Measurements from ENCODE around the gene KCTD19.

The KCTD19 gene

GRCh38 chr16:67350324-67350723, 23.8 kb upstream of the KCTD19 start:
- Histone ChIP-seq H3K27ac (ENCODE audit: low read depth, low read length) (no peak overlapping the region), H3K9ac (ENCODE audit: low read depth in 1 of 2, low read length in 2 of 2) (no peak overlapping the region), H3K9me3 (ENCODE audit: control insufficient read depth in 1 of 2, low read length in 2 of 2) (no peaks in the 10 kb centered on the region), H3K4me1 (ENCODE audit: control insufficient read depth in 1 of 2, insufficient read depth in 2 of 2, low read length in 2 of 2) (no peaks in the 10 kb centered on the region), H3K27me3 (ENCODE audit: control insufficient read depth in 1 of 2, insufficient read depth in 2 of 2, low read length in 2 of 2) (no peaks in the 10 kb centered on the region), H3K4me3 (ENCODE audit: low read depth in 1 of 2, low read length in 2 of 2) (no peak overlapping the region), H3K36me3 (ENCODE audit: control insufficient read depth in 1 of 2, insufficient read depth in 2 of 2, low read length in 2 of 2) (no peaks in the 10 kb centered on the region)

GRCh38 chr16:67349172-67349571, 22.6 kb upstream of the KCTD19 start:
- Histone ChIP-seq H3K9ac (ENCODE audit: low read depth in 1 of 2, low read length in 2 of 2) (no peak overlapping the region), H3K27ac (ENCODE audit: low read depth, low read length) (no peak overlapping the region), H3K9me3 (ENCODE audit: control insufficient read depth in 1 of 2, low read length in 2 of 2) (no peaks in the 10 kb centered on the region), H3K27me3 (ENCODE audit: control insufficient read depth in 1 of 2, insufficient read depth in 2 of 2, low read length in 2 of 2) (no peaks in the 10 kb centered on the region), H3K4me3 (ENCODE audit: low read depth in 1 of 2, low read length in 2 of 2) (no peak overlapping the region), H3K4me1 (ENCODE audit: control insufficient read depth in 1 of 2, insufficient read depth in 2 of 2, low read length in 2 of 2) (no peaks in the 10 kb centered on the region), H3K36me3 (ENCODE audit: control insufficient read depth in 1 of 2, insufficient read depth in 2 of 2, low read length in 2 of 2) (no peaks in the 10 kb centered on the region)

- H3K4me1 ChIP-seq (ENCODE audit: control insufficient read depth in 1 of 2, insufficient read depth in 2 of 2, low read length in 2 of 2) = no peaks in the 10 kb centered on the region
Measured at GRCh38 chr16:67346341-67346740, 19.8 kb upstream of the KCTD19 start.

GRCh38 chr16:67345401-67345800, 18.9 kb upstream of the KCTD19 start:
- no peaks in the 10 kb centered on the region for H3K36me3 ChIP-seq (ENCODE audit: control insufficient read depth in 1 of 2, insufficient read depth in 2 of 2, low read length in 2 of 2)
- H3K9me3 ChIP-seq (ENCODE audit: control insufficient read depth in 1 of 2, low read length in 2 of 2) = no peaks in the 10 kb centered on the region
- H3K4me1 ChIP-seq (ENCODE audit: control insufficient read depth in 1 of 2, insufficient read depth in 2 of 2, low read length in 2 of 2) = no peaks in the 10 kb centered on the region
- H3K4me3 ChIP-seq (ENCODE audit: low read depth in 1 of 2, low read length in 2 of 2) = no peak overlapping the region
- H3K27me3 ChIP-seq (ENCODE audit: control insufficient read depth in 1 of 2, insufficient read depth in 2 of 2, low read length in 2 of 2) = no peaks in the 10 kb centered on the region
- H3K9ac ChIP-seq (ENCODE audit: low read depth in 1 of 2, low read length in 2 of 2) = no peak overlapping the region
- no peak overlapping the region for H3K27ac ChIP-seq (ENCODE audit: low read depth, low read length)

More at GRCh38 chr16:67346341-67346740, 19.8 kb upstream of the KCTD19 start:
- no peak overlapping the region for H3K9ac ChIP-seq (ENCODE audit: low read depth in 1 of 2, low read length in 2 of 2)
- H3K36me3 ChIP-seq (ENCODE audit: control insufficient read depth in 1 of 2, insufficient read depth in 2 of 2, low read length in 2 of 2) = no peaks in the 10 kb centered on the region
- no peaks in the 10 kb centered on the region for H3K9me3 ChIP-seq (ENCODE audit: control insufficient read depth in 1 of 2, low read length in 2 of 2)
- no peak overlapping the region for H3K4me3 ChIP-seq (ENCODE audit: low read depth in 1 of 2, low read length in 2 of 2)
- H3K27me3 ChIP-seq (ENCODE audit: control insufficient read depth in 1 of 2, insufficient read depth in 2 of 2, low read length in 2 of 2) = no peaks in the 10 kb centered on the region
- no peak overlapping the region for H3K27ac ChIP-seq (ENCODE audit: low read depth, low read length)

- Histone ChIP-seq H3K9me3 (ENCODE audit: control insufficient read depth in 1 of 2, low read length in 2 of 2) (no peaks in the 10 kb centered on the region), H3K9ac (ENCODE audit: low read depth in 1 of 2, low read length in 2 of 2) (no peak overlapping the region), H3K36me3 (ENCODE audit: control insufficient read depth in 1 of 2, insufficient read depth in 2 of 2, low read length in 2 of 2) (no peaks in the 10 kb centered on the region)
Measured at GRCh38 chr16:67342616-67343015, 16.1 kb upstream of the KCTD19 start.

GRCh38 chr16:67341250-67341649, 14.7 kb upstream of the KCTD19 start:
- no peaks in the 10 kb centered on the region for H3K4me1 ChIP-seq (ENCODE audit: control insufficient read depth in 1 of 2, insufficient read depth in 2 of 2, low read length in 2 of 2)
- no peak overlapping the region for H3K9ac ChIP-seq (ENCODE audit: low read depth in 1 of 2, low read length in 2 of 2)
- no peak overlapping the region for H3K27ac ChIP-seq (ENCODE audit: low read depth, low read length)
- H3K9me3 ChIP-seq (ENCODE audit: control insufficient read depth in 1 of 2, low read length in 2 of 2) = no peaks in the 10 kb centered on the region
- no peak overlapping the region for H3K4me3 ChIP-seq (ENCODE audit: low read depth in 1 of 2, low read length in 2 of 2)
- no peaks in the 10 kb centered on the region for H3K36me3 ChIP-seq (ENCODE audit: control insufficient read depth in 1 of 2, insufficient read depth in 2 of 2, low read length in 2 of 2)
- H3K27me3 ChIP-seq (ENCODE audit: control insufficient read depth in 1 of 2, insufficient read depth in 2 of 2, low read length in 2 of 2) = no peaks in the 10 kb centered on the region

More at GRCh38 chr16:67342616-67343015, 16.1 kb upstream of the KCTD19 start:
- H3K4me3 ChIP-seq (ENCODE audit: low read depth in 1 of 2, low read length in 2 of 2) = no peak overlapping the region
- H3K27me3 ChIP-seq (ENCODE audit: control insufficient read depth in 1 of 2, insufficient read depth in 2 of 2, low read length in 2 of 2) = no peaks in the 10 kb centered on the region
- H3K4me1 ChIP-seq (ENCODE audit: control insufficient read depth in 1 of 2, insufficient read depth in 2 of 2, low read length in 2 of 2) = no peaks in the 10 kb centered on the region
- no peak overlapping the region for H3K27ac ChIP-seq (ENCODE audit: low read depth, low read length)

- Histone ChIP-seq H3K36me3 (ENCODE audit: control insufficient read depth in 1 of 2, insufficient read depth in 2 of 2, low read length in 2 of 2) (no peaks in the 10 kb centered on the region), H3K9ac (ENCODE audit: low read depth in 1 of 2, low read length in 2 of 2) (no peak overlapping the region), H3K27me3 (ENCODE audit: control insufficient read depth in 1 of 2, insufficient read depth in 2 of 2, low read length in 2 of 2) (no peaks in the 10 kb centered on the region), H3K4me1 (ENCODE audit: control insufficient read depth in 1 of 2, insufficient read depth in 2 of 2, low read length in 2 of 2) (no peaks in the 10 kb centered on the region), H3K4me3 (ENCODE audit: low read depth in 1 of 2, low read length in 2 of 2) (no peak overlapping the region), H3K9me3 (ENCODE audit: control insufficient read depth in 1 of 2, low read length in 2 of 2) (no peaks in the 10 kb centered on the region), H3K27ac (ENCODE audit: low read depth, low read length) (no peak overlapping the region)
Measured at GRCh38 chr16:67339453-67339852, 12.9 kb upstream of the KCTD19 start.

- no peak overlapping the region for H3K4me3 ChIP-seq (ENCODE audit: low read depth in 1 of 2, low read length in 2 of 2)
- H3K4me1 ChIP-seq (ENCODE audit: control insufficient read depth in 1 of 2, insufficient read depth in 2 of 2, low read length in 2 of 2) = no peaks in the 10 kb centered on the region
- H3K9ac ChIP-seq (ENCODE audit: low read depth in 1 of 2, low read length in 2 of 2) = no peak overlapping the region
- no peaks in the 10 kb centered on the region for H3K36me3 ChIP-seq (ENCODE audit: control insufficient read depth in 1 of 2, insufficient read depth in 2 of 2, low read length in 2 of 2)
- no peaks in the 10 kb centered on the region for H3K9me3 ChIP-seq (ENCODE audit: control insufficient read depth in 1 of 2, low read length in 2 of 2)
- H3K27ac ChIP-seq (ENCODE audit: low read depth, low read length) = no peak overlapping the region
- no peaks in the 10 kb centered on the region for H3K27me3 ChIP-seq (ENCODE audit: control insufficient read depth in 1 of 2, insufficient read depth in 2 of 2, low read length in 2 of 2)
Measured at GRCh38 chr16:67336648-67337047, 10.1 kb upstream of the KCTD19 start.

GRCh38 chr16:67336116-67336515, 9.6 kb upstream of the KCTD19 start:
- no peak overlapping the region for H3K27ac ChIP-seq (ENCODE audit: low read depth, low read length)
- H3K9ac ChIP-seq (ENCODE audit: low read depth in 1 of 2, low read length in 2 of 2) = no peak overlapping the region
- H3K27me3 ChIP-seq (ENCODE audit: control insufficient read depth in 1 of 2, insufficient read depth in 2 of 2, low read length in 2 of 2) = no peaks in the 10 kb centered on the region
- H3K4me3 ChIP-seq (ENCODE audit: low read depth in 1 of 2, low read length in 2 of 2) = no peak overlapping the region
- no peaks in the 10 kb centered on the region for H3K9me3 ChIP-seq (ENCODE audit: control insufficient read depth in 1 of 2, low read length in 2 of 2)
- no peaks in the 10 kb centered on the region for H3K4me1 ChIP-seq (ENCODE audit: control insufficient read depth in 1 of 2, insufficient read depth in 2 of 2, low read length in 2 of 2)
- H3K36me3 ChIP-seq (ENCODE audit: control insufficient read depth in 1 of 2, insufficient read depth in 2 of 2, low read length in 2 of 2) = no peaks in the 10 kb centered on the region

GRCh38 chr16:67333315-67333714, 6.8 kb upstream of the KCTD19 start:
- Histone ChIP-seq H3K9ac (ENCODE audit: low read depth in 1 of 2, low read length in 2 of 2) (no peak overlapping the region), H3K9me3 (ENCODE audit: control insufficient read depth in 1 of 2, low read length in 2 of 2) (no peaks in the 10 kb centered on the region), H3K4me1 (ENCODE audit: control insufficient read depth in 1 of 2, insufficient read depth in 2 of 2, low read length in 2 of 2) (no peaks in the 10 kb centered on the region)

GRCh38 chr16:67329901-67330300, 3.4 kb upstream of the KCTD19 start:
- Histone ChIP-seq H3K27ac (ENCODE audit: low read depth, low read length) (no peak overlapping the region), H3K36me3 (ENCODE audit: control insufficient read depth in 1 of 2, insufficient read depth in 2 of 2, low read length in 2 of 2) (no peaks in the 10 kb centered on the region), H3K9me3 (ENCODE audit: control insufficient read depth in 1 of 2, low read length in 2 of 2) (no peaks in the 10 kb centered on the region), H3K4me1 (ENCODE audit: control insufficient read depth in 1 of 2, insufficient read depth in 2 of 2, low read length in 2 of 2) (peaks cover 5 to 7% of the 10 kb centered on the region in 2 donors), H3K9ac (ENCODE audit: low read depth in 1 of 2, low read length in 2 of 2) (no peak overlapping the region), H3K27me3 (ENCODE audit: control insufficient read depth in 1 of 2, insufficient read depth in 2 of 2, low read length in 2 of 2) (peaks cover 3% of the 10 kb centered on the region in 2 donors), H3K4me3 (ENCODE audit: low read depth in 1 of 2, low read length in 2 of 2) (no peak overlapping the region)

More at GRCh38 chr16:67333315-67333714, 6.8 kb upstream of the KCTD19 start:
- Histone ChIP-seq H3K4me3 (ENCODE audit: low read depth in 1 of 2, low read length in 2 of 2) (no peak overlapping the region), H3K27me3 (ENCODE audit: control insufficient read depth in 1 of 2, insufficient read depth in 2 of 2, low read length in 2 of 2) (no peaks in the 10 kb centered on the region), H3K27ac (ENCODE audit: low read depth, low read length) (no peak overlapping the region), H3K36me3 (ENCODE audit: control insufficient read depth in 1 of 2, insufficient read depth in 2 of 2, low read length in 2 of 2) (no peaks in the 10 kb centered on the region)
